Hepatocyte (in vitro differentiated cells): ENCODE results near the gene ACAD8. TPM values are rescaled to one million over a fixed set of nuclear protein-coding genes. Genes with fewer than 3 reads are reported as not detected.
A peak's percentile ranks its signal among the peaks of the same experiment; 100 is the strongest.

Source experiments
- DNase-seq: peaks from one replicate; pipeline ENCODE4 v3.0.0-alpha.2; 2016; ENCODE audit warnings: low spot score
- H2AFZ ChIP-seq: fragments of 200-600 bp; sonication (generic); 2 replicates; pipeline ENCODE4 v1.6.0; 2016; ENCODE audit warnings: antibody characterized with exemption, mild to moderate bottlenecking
- H3K27ac ChIP-seq: fragments of 200-600 bp; sonication (generic); 2 replicates; pipeline ENCODE4 v1.5.1; 2016; ENCODE audit warnings: mild to moderate bottlenecking
- H3K27me3 ChIP-seq: fragments of 200-600 bp; sonication (generic); 2 replicates; pipeline ENCODE4 v1.6.1; 2016
- H3K36me3 ChIP-seq: fragments of 200-600 bp; sonication (generic); replicated peaks from 2 replicates; pipeline ENCODE4 v1.5.1; 2016; ENCODE audit warnings: low read depth; ENCODE audit not compliant: insufficient read depth
- H3K4me1 ChIP-seq: fragments of 200-600 bp; sonication (generic); 2 replicates; pipeline ENCODE4 v1.5.1; 2016; ENCODE audit warnings: mild to moderate bottlenecking, moderate library complexity; ENCODE audit not compliant: insufficient read depth
- H3K4me2 ChIP-seq: fragments of 200-600 bp; sonication (generic); 2 replicates; pipeline ENCODE4 v1.6.0; 2016
- H3K4me3 ChIP-seq: fragments of 200-600 bp; sonication (generic); 2 replicates; pipeline ENCODE4 v1.5.1; 2016; ENCODE audit warnings: mild to moderate bottlenecking
- H3K79me2 ChIP-seq: fragments of 200-600 bp; sonication (generic); 2 replicates; pipeline ENCODE4 v1.6.0; 2017; ENCODE audit warnings: mild to moderate bottlenecking
- H3K9me2 ChIP-seq: fragments of 200-600 bp; sonication (generic); replicated peaks from 2 replicates; pipeline ENCODE4 v1.6.0; 2017; ENCODE audit warnings: mild to moderate bottlenecking; ENCODE audit not compliant: insufficient read depth
- H3K9me3 ChIP-seq: fragments of 200-600 bp; sonication (generic); 2 replicates; pipeline ENCODE4 v1.5.1; 2016; ENCODE audit warnings: low read depth, mild to moderate bottlenecking
- H4K20me1 ChIP-seq: fragments of 200-600 bp; sonication (generic); 2 replicates; pipeline ENCODE4 v1.6.0; 2016; ENCODE audit warnings: mild to moderate bottlenecking; ENCODE audit not compliant: insufficient read depth, poor library complexity, severe bottlenecking
- EZH2 ChIP-seq: fragments of 200-600 bp; sonication (generic); IDR thresholded peaks from 2 replicates; pipeline ENCODE4 v1.6.1; 2016; ENCODE audit warnings: antibody characterized with exemption, mild to moderate bottlenecking, borderline replicate concordance
- EZH2phosphoT487 ChIP-seq: fragments of 200-600 bp; sonication (generic); IDR thresholded peaks from one replicate; pipeline ENCODE4 v1.6.1; 2018; ENCODE audit warnings: antibody characterized with exemption, mild to moderate bottlenecking, low read depth, moderate library complexity; ENCODE audit not compliant: unreplicated experiment, severe bottlenecking
- WGBS: methylation state at CpG from one replicate; pipeline ENCODE4 v1.1.6; 2016; ENCODE audit warnings: low lambda C conversion rate; ENCODE audit errors: missing lambda C conversion rate; 5-methylcytosine and 5-hydroxymethylcytosine counted together
- polyA plus RNA-seq: library from polyadenylated mRNA; unstranded; fragments of >200 nt; fragmentation: Nextera tagmentation; extraction: Ambion mirVana; gene quantifications from 2 replicates; pipeline ENCODE4 v1.2.1, GENCODE V29; 2016
- total RNA-seq: library from RNA; depleted of rRNA; stranded (reverse); fragments of >200 nt; gene quantifications from 2 replicates; pipeline ENCODE4 v1.2.3, GENCODE V29; 2014
- TF ChIP-seq, protein P1 (sequence below): fragments of 200-600 bp; sonication (generic); IDR thresholded peaks from 2 replicates; pipeline ENCODE4 v1.5.1; 2016; ENCODE audit warnings: antibody characterized with exemption, mild to moderate bottlenecking; ENCODE audit not compliant: poor library complexity

Gene ACAD8
- total and polyA plus RNA-seq, 2 experiments from 2014 or later: 18.9 to 19.6 TPM

DNA sequence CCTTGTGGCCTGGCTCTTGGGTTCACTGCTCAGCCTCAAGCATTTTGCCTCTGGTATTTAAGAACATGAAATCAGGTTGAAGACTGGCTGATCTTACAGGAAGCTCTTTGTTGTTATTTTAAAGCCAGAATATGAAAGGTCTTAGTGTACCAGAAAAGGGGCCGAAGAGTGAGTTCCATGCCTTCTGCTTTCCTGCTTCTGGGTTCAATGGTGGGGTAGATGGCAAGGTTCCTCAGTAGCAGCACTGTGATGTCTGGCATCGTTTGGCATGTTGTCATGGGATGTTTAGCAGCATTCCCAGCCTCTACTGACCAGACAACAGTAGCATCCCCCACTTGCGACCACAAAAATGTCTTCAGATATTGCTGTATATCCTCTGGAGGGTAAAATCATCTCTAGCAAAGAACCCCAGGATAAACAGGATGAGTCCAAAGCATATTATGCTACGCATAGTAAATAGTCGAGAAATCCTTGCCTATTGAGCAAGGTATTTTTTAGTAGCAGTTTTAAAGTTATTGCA, 26.5 kb upstream of the ACAD8 start:
- no peak overlapping the region for H2AFZ ChIP-seq
- whole genome bisulfite sequencing: 93% methylated on average over 5 of the region's 5 CpGs
- no peaks in the 10 kb centered on the region for H3K9me2 ChIP-seq
- no peaks in the 10 kb centered on the region for H3K36me3 ChIP-seq
- DNase-seq: no peak
- peaks cover 17% of the 10 kb centered on the region for H3K4me1 ChIP-seq
- TF ChIP-seq EZH2phosphoT487: no peak
- no peak for TF ChIP-seq EZH2
- TF ChIP-seq, protein P1, sequence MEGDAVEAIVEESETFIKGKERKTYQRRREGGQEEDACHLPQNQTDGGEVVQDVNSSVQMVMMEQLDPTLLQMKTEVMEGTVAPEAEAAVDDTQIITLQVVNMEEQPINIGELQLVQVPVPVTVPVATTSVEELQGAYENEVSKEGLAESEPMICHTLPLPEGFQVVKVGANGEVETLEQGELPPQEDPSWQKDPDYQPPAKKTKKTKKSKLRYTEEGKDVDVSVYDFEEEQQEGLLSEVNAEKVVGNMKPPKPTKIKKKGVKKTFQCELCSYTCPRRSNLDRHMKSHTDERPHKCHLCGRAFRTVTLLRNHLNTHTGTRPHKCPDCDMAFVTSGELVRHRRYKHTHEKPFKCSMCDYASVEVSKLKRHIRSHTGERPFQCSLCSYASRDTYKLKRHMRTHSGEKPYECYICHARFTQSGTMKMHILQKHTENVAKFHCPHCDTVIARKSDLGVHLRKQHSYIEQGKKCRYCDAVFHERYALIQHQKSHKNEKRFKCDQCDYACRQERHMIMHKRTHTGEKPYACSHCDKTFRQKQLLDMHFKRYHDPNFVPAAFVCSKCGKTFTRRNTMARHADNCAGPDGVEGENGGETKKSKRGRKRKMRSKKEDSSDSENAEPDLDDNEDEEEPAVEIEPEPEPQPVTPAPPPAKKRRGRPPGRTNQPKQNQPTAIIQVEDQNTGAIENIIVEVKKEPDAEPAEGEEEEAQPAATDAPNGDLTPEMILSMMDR: no peak
- peak overlapping the region; percentile 98 for H3K4me2 ChIP-seq
- H3K27me3 ChIP-seq: no peaks in the 10 kb centered on the region
- no peaks in the 10 kb centered on the region for H3K9me3 ChIP-seq
- H4K20me1 ChIP-seq: peaks cover 25% of the 10 kb centered on the region
- H3K79me2 ChIP-seq: peaks cover 76% of the 10 kb centered on the region
- no peak overlapping the region for H3K4me3 ChIP-seq
- H3K27ac ChIP-seq: no peak overlapping the region

DNA sequence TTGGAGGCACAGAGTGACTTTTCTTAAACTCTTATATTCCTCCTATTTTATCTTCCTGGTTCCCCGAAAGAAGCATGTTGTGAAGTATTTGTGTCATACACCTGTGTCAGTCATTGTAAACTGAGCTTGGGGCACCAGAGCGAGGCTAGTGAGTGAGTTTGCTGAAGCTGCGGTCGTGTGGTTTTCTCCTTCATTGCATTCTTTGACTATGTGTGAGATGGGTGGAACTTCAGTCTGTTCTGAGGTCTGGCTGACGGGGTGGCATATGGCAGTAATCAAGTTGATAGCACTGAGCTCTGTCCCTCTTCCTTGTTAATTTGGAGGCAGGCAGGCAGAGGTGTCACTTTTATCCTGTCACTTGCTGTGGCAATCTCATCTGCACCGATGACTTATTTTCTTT, 24.7 kb upstream of the ACAD8 start:
- H3K4me1 ChIP-seq: peaks cover 13% of the 10 kb centered on the region

DNA sequence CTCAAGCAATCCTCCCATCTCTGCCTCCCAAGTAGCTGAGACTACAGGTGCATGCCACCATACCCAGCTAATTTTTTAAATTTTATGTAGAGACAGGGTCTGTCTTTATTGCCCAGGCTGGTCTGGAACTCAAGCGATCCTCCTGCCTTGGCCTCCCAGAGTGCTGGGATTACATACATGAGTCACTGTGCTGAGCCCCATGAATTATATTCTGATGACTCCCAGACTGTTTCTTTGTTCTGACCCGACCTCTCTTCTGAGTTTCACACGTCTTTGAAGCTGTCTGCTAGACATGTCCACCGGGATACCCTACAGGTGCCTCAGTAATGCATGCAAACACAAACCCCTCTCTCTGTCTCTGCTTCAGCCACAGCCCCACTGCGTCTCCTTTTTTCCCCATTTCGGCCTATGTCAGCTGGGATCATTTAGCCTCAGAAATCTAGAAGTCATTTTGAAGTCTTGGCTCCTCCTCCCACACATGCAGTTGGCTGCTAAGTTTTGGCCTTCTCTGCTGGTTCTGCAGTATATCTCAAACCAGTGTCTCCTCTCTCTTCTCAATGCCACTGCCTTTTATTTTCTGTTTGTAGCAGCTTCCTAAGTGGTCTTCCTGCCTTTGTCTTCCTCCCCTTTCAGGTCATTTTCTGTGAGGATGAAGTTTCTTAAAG, 24.1 kb upstream of the ACAD8 start:
- no peak for DNase-seq
- 78% methylated on average over 6 of the region's 6 CpGs for WGBS
- peaks cover 13% of the 10 kb centered on the region for H3K4me1 ChIP-seq
- peaks cover 25% of the 10 kb centered on the region for H4K20me1 ChIP-seq
- no peaks in the 10 kb centered on the region for H3K36me3 ChIP-seq
- no peak overlapping the region for H2AFZ ChIP-seq
- H3K4me3 ChIP-seq: no peak overlapping the region
- no peak overlapping the region for H3K4me2 ChIP-seq
- H3K9me2 ChIP-seq: no peaks in the 10 kb centered on the region
- no peak for TF ChIP-seq EZH2
- TF ChIP-seq, protein P1: no peak
- no peak overlapping the region for H3K27ac ChIP-seq
- H3K9me3 ChIP-seq: no peaks in the 10 kb centered on the region
- no peaks in the 10 kb centered on the region for H3K27me3 ChIP-seq
- H3K79me2 ChIP-seq: peaks cover 66% of the 10 kb centered on the region

More for the DNA sequence above, 24.7 kb upstream of the ACAD8 start:
- WGBS: 86% methylated on average over 6 of the region's 6 CpGs
- Histone ChIP-seq H3K9me2 (no peaks in the 10 kb centered on the region), H3K9me3 (no peaks in the 10 kb centered on the region), H4K20me1 (peaks cover 25% of the 10 kb centered on the region), H3K27me3 (no peaks in the 10 kb centered on the region), H3K79me2 (peaks cover 66% of the 10 kb centered on the region), H3K4me2 (no peak overlapping the region), H3K27ac (no peak overlapping the region), H2AFZ (no peak overlapping the region), H3K4me3 (no peak overlapping the region), H3K36me3 (no peaks in the 10 kb centered on the region)
- TF ChIP-seq EZH2phosphoT487 (no peak), EZH2 (no peak)
- TF ChIP-seq, protein P1: no peak
- no peak for DNase-seq
